Measurements from ENCODE around the gene KRTAP4-12. TPM values are rescaled to one million over a fixed set of nuclear protein-coding genes. Genes with fewer than 3 reads are reported as not detected.

KRTAP4-12 gene
- not detected for total RNA-seq

GRCh38 chr17:41123991-41124371, at the start of gene KRTAP4-12:
Gene KRTAP4-12 (minus strand): TSS chr17:41124182. CDS start chr17:41124122, 60 bp downstream.

GRCh38 chr17:41168121-41168520, 44.1 kb upstream of the KRTAP4-12 start, which contains the start of gene KRTAP4-3:
Gene KRTAP4-3 (minus strand): TSS chr17:41168221. CDS start chr17:41168172, 49 bp downstream.

GRCh38 chr17:41160648-41161047, 36.7 kb upstream of the KRTAP4-12 start, which contains the start of gene KRTAP4-4:
Gene KRTAP4-4 (minus strand): TSS chr17:41160748. CDS start chr17:41160691, 57 bp downstream.

GRCh38 chr17:41149652-41149985, 25.6 kb upstream of the KRTAP4-12 start, which contains the start of gene KRTAP4-5:
Gene KRTAP4-5 (minus strand): TSS chr17:41149825. CDS start chr17:41149767, 58 bp downstream.

DNA sequence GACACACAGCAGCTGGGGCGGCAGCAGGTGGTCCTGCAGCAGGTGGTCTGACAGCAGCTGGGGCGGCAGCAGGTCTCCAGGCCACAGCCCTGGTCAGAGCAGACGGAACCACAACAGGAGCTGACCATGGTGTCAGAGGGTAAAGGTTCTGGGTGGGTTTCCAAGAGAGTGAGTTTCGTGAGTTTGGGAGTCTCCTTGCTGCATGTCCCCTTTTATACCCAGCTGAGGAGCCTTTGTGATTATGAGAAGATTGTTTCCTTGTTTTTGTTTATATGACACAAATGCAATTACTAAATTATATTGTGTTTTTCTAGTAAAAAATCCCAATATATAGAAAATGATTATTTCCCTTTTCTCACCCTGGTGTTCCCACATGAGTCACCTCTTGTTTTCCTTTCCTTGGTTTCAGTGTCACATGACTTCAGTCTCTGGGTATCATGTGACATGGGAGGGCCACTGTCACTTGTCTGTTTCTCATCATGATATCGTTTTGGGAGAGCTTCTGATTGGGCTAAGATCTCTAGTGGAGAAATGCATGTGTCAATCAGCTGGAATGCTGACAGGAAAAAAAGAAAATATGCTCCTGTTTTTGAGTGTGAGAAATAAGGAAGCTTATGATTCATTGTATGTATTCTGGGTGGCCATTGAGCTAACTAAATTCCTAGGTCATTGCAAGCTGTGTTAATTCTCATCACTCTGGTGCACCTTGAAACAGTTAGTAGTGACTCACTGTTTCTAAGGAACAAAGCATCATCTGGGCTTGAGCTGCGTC, 16.6 kb upstream of the KRTAP4-12 start, which contains the start of gene KRTAP4-6:
Gene KRTAP4-6, minus strand, starts transcription at position 185 of the 772 bp plus-strand sequence. Its CDS starts 57 bp downstream, at position 128.

DNA sequence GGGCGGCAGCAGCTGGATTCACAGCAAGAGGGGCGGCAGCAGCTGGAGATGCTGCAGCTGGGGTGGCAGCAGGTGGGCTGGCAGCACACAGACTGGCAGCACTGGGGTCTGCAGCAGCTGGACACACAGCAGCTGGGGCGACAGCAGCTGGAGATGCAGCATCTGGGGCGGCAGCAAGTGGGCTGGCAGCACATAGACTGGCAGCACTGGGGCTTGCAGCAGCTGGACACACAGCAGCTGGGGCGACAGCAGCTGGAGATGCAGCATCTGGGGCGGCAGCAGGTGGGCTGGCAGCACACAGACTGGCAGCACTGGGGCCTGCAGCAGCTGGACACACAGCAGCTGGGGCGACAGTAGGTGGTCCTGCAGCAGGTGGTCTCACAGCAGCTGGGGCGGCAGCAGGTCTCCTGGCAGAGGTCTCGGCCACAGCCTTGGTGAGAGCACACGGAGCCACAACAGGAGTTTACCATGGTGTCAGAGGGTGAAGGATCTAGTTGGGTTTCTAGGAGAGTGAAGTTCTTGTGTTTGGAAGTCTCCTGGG, 6.1 kb downstream of the KRTAP4-12 start, which contains the start of gene KRTAP4-11:
Gene KRTAP4-11, minus strand, starts transcription at position 528 of the 541 bp plus-strand sequence. Its CDS starts 58 bp downstream, at position 470.

DNA sequence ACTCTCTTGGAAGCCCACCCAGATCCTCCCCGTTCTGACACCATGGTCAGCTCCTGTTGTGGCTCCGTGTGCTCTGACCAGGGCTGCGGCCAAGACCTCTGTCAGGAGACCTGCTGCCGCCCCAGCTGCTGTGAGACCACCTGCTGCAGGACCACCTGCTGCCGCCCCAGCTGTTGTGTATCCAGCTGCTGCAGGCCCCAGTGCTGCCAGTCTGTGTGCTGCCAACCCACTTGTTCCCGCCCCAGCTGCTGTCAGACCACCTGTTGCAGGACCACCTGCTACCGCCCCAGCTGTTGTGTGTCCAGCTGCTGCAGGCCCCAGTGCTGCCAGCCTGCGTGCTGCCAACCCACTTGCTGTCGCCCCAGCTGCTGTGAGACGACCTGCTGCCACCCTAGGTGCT, 18.6 kb downstream of the KRTAP4-12 start, which contains the start of gene KRTAP4-9:
Gene KRTAP4-9, plus strand, starts transcription at position 43 of the 400 bp plus-strand sequence. Its CDS starts 0 bp downstream, at position 43.

GRCh38 chr17:41101586-41102259, 22.3 kb downstream of the KRTAP4-12 start, which contains the start of gene KRTAP4-16:
Gene KRTAP4-16 (minus strand): TSS chr17:41102209. CDS start chr17:41102209, 0 bp downstream.

DNA sequence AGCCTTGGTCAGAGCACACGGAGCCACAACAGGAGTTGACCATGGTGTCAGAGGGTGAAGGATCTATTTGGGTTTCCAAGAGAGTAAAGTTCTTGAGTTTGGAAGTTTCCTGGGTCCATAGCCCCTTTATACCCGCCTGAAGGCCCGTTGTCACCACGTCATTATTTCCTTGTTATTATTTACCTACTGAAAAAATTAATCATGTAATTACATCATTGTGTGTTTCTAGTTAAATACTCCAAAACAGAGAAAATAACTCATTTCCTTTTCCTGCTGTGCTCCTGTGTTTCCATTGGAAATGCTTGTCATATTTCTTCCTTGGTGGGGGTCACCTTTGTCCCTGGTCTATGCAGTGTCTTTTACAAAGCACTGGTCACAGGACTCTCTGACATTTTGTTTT, 25.9 kb downstream of the KRTAP4-12 start, which contains the start of gene KRTAP4-8:
Gene KRTAP4-8, minus strand, starts transcription at position 101 of the 400 bp plus-strand sequence. Its CDS starts 58 bp downstream, at position 43.

GRCh38 chr17:41084100-41084856, 39.7 kb downstream of the KRTAP4-12 start, which contains the start of gene KRTAP4-7:
Gene KRTAP4-7 (plus strand): TSS chr17:41084150. CDS start chr17:41084207, 57 bp downstream.

Other genes starting within 250 kb of the KRTAP4-12 start
- gene KRT20, start 238.9 kb downstream of the KRTAP4-12 start, total RNA-seq, result not detected
- gene KRT23, start 186.5 kb downstream of the KRTAP4-12 start, total RNA-seq, result 0.46 TPM
- not detected for gene KRT39, start 157.2 kb downstream of the KRTAP4-12 start, total RNA-seq
- gene KRT40, start 139.9 kb downstream of the KRTAP4-12 start, total RNA-seq, result not detected
- not detected for gene KRTAP3-3, start 130.0 kb downstream of the KRTAP4-12 start, total RNA-seq
- not detected for gene KRTAP3-2, start 124.3 kb downstream of the KRTAP4-12 start, total RNA-seq
- gene KRTAP3-1, start 115.1 kb downstream of the KRTAP4-12 start, total RNA-seq, result not detected
- gene KRTAP1-5, start 97.0 kb downstream of the KRTAP4-12 start, total RNA-seq, result not detected
- not detected for gene KRTAP1-4, start 94.0 kb downstream of the KRTAP4-12 start, total RNA-seq
- gene KRTAP1-3, start 89.3 kb downstream of the KRTAP4-12 start, total RNA-seq, result not detected
- gene KRTAP1-1, start 82.7 kb downstream of the KRTAP4-12 start, total RNA-seq, result not detected
- gene KRTAP2-1, start 76.9 kb downstream of the KRTAP4-12 start, total RNA-seq, result not detected
- gene KRTAP2-2, start 69.0 kb downstream of the KRTAP4-12 start, total RNA-seq, result not detected
- not detected for gene KRTAP2-3, start 64.1 kb downstream of the KRTAP4-12 start, total RNA-seq
- not detected for gene KRTAP2-4, start 58.3 kb downstream of the KRTAP4-12 start, total RNA-seq
- not detected for gene KRTAP4-7, start 40.0 kb downstream of the KRTAP4-12 start, total RNA-seq
- not detected for gene KRTAP4-8, start 26.0 kb downstream of the KRTAP4-12 start, total RNA-seq
- not detected for gene KRTAP4-16, start 22.0 kb downstream of the KRTAP4-12 start, total RNA-seq
- gene KRTAP4-9, start 18.8 kb downstream of the KRTAP4-12 start, total RNA-seq, result not detected
- gene KRTAP4-11, start 5.8 kb downstream of the KRTAP4-12 start, total RNA-seq, result not detected
- not detected for gene KRTAP4-6, start 16.4 kb upstream of the KRTAP4-12 start, total RNA-seq
- not detected for gene KRTAP4-5, start 25.6 kb upstream of the KRTAP4-12 start, total RNA-seq
- gene KRTAP4-4, start 36.6 kb upstream of the KRTAP4-12 start, total RNA-seq, result not detected
- gene KRTAP4-3, start 44.0 kb upstream of the KRTAP4-12 start, total RNA-seq, result not detected
- gene KRTAP4-2, start 54.0 kb upstream of the KRTAP4-12 start, total RNA-seq, result not detected
- gene KRTAP4-1, start 60.7 kb upstream of the KRTAP4-12 start, total RNA-seq, result not detected
- not detected for gene KRTAP9-1, start 65.7 kb upstream of the KRTAP4-12 start, total RNA-seq
- gene KRTAP9-2, start 102.5 kb upstream of the KRTAP4-12 start, total RNA-seq, result not detected
- gene KRTAP9-3, start 108.3 kb upstream of the KRTAP4-12 start, total RNA-seq, result not detected
- gene KRTAP9-8, start 113.8 kb upstream of the KRTAP4-12 start, total RNA-seq, result not detected
- gene KRTAP9-4, start 125.5 kb upstream of the KRTAP4-12 start, total RNA-seq, result not detected
- gene KRTAP9-9, start 131.2 kb upstream of the KRTAP4-12 start, total RNA-seq, result not detected
- not detected for gene KRTAP9-6, start 141.2 kb upstream of the KRTAP4-12 start, total RNA-seq
- gene KRTAP9-7, start 151.5 kb upstream of the KRTAP4-12 start, total RNA-seq, result not detected
- gene KRTAP29-1, start 178.7 kb upstream of the KRTAP4-12 start, total RNA-seq, result not detected
- not detected for gene KRTAP16-1, start 185.1 kb upstream of the KRTAP4-12 start, total RNA-seq
- gene KRTAP17-1, start 191.5 kb upstream of the KRTAP4-12 start, total RNA-seq, result not detected
- gene KRT33A, start 226.6 kb upstream of the KRTAP4-12 start, total RNA-seq, result not detected
- gene KRT33B, start 245.6 kb upstream of the KRTAP4-12 start, total RNA-seq, result not detected